ENCODE measurements around the gene PLEK.

PLEK gene

GRCh38 chr2:68386365-68386764, 21.3 kb downstream of the PLEK start:
- DNase-seq (ENCODE audit: extremely low read depth, insufficient read length) = no peak
- TF ChIP-seq CTCF (IDR thresholded peaks at IDR 0.05; ENCODE audit: insufficient read depth, low read length, poor library complexity, severe bottlenecking) = no peak
- Histone ChIP-seq H3K27me3 (replicated peaks; ENCODE audit: control insufficient read depth, insufficient read depth, low read length) (no peaks in the 10 kb centered on the region), H3K36me3 (ENCODE audit: control insufficient read depth, insufficient read depth, low read length) (peaks cover 30% of the 10 kb centered on the region), H3K4me3 (replicated peaks; ENCODE audit: low read depth, low read length) (no peak overlapping the region)

- TF ChIP-seq CTCF (IDR thresholded peaks at IDR 0.05; ENCODE audit: insufficient read depth, low read length, poor library complexity, severe bottlenecking) = no peak
- DNase-seq (ENCODE audit: extremely low read depth, insufficient read length) = peak; percentile 76
- H3K36me3 ChIP-seq (ENCODE audit: control insufficient read depth, insufficient read depth, low read length) = peaks cover 26% of the 10 kb centered on the region
- H3K4me3 ChIP-seq (replicated peaks; ENCODE audit: low read depth, low read length) = peak overlapping the region; percentile 47
- H3K27me3 ChIP-seq (replicated peaks; ENCODE audit: control insufficient read depth, insufficient read depth, low read length) = no peaks in the 10 kb centered on the region
Measured at GRCh38 chr2:68387408-68388350, 22.6 kb downstream of the PLEK start.

GRCh38 chr2:68388358-68388757, 23.3 kb downstream of the PLEK start:
- no peak for TF ChIP-seq CTCF (IDR thresholded peaks at IDR 0.05; ENCODE audit: insufficient read depth, low read length, poor library complexity, severe bottlenecking)
- Histone ChIP-seq H3K36me3 (ENCODE audit: control insufficient read depth, insufficient read depth, low read length) (peaks cover 26% of the 10 kb centered on the region), H3K27me3 (replicated peaks; ENCODE audit: control insufficient read depth, insufficient read depth, low read length) (no peaks in the 10 kb centered on the region), H3K4me3 (replicated peaks; ENCODE audit: low read depth, low read length) (peak overlapping the region; percentile 58)
- no peak for DNase-seq (ENCODE audit: extremely low read depth, insufficient read length)

- no peak for DNase-seq (ENCODE audit: extremely low read depth, insufficient read length)
- Histone ChIP-seq H3K36me3 (ENCODE audit: control insufficient read depth, insufficient read depth, low read length) (peaks cover 27% of the 10 kb centered on the region), H3K4me3 (replicated peaks; ENCODE audit: low read depth, low read length) (peak overlapping the region; percentile 58), H3K27me3 (replicated peaks; ENCODE audit: control insufficient read depth, insufficient read depth, low read length) (no peaks in the 10 kb centered on the region)
- no peak for TF ChIP-seq CTCF (IDR thresholded peaks at IDR 0.05; ENCODE audit: insufficient read depth, low read length, poor library complexity, severe bottlenecking)
Measured at GRCh38 chr2:68388772-68389171, 23.7 kb downstream of the PLEK start.

GRCh38 chr2:68390114-68390513, 25.0 kb downstream of the PLEK start:
- no peaks in the 10 kb centered on the region for H3K27me3 ChIP-seq (replicated peaks; ENCODE audit: control insufficient read depth, insufficient read depth, low read length)
- H3K4me3 ChIP-seq (replicated peaks; ENCODE audit: low read depth, low read length) = peak overlapping the region; percentile 58
- peaks cover 29% of the 10 kb centered on the region for H3K36me3 ChIP-seq (ENCODE audit: control insufficient read depth, insufficient read depth, low read length)

More at GRCh38 chr2:68390114-68390513, 25.0 kb downstream of the PLEK start:
- TF ChIP-seq CTCF (IDR thresholded peaks at IDR 0.05; ENCODE audit: insufficient read depth, low read length, poor library complexity, severe bottlenecking) = no peak
- DNase-seq (ENCODE audit: extremely low read depth, insufficient read length) = no peak

Data from GM06990 (cell line).